ENCODE data around the gene MED15. TPM values are rescaled to one million over a fixed set of nuclear protein-coding genes. Genes with fewer than 3 reads are reported as not detected.
"Not testable (repeated sequence)": the region's sequence is repeated elsewhere in the genome, so short reads cannot be mapped to it uniquely, and the experiment has no call there.

MED15 gene
- total RNA-seq, 2 donors from 2014 or later = 42.7 to 47.9 TPM

- DNase-seq = no peak
- ATAC-seq = no peak
- intact Hi-C loops (cut with DNase I) = loop anchor here in 1 of 2 donors (10.0 kb wide), 1 partner anchor 51 kb away; no protein-coding TSS in a partner anchor
Observed at GRCh38 chr22:20503816-20504215, 3.6 kb upstream of the MED15 start.

DNA sequence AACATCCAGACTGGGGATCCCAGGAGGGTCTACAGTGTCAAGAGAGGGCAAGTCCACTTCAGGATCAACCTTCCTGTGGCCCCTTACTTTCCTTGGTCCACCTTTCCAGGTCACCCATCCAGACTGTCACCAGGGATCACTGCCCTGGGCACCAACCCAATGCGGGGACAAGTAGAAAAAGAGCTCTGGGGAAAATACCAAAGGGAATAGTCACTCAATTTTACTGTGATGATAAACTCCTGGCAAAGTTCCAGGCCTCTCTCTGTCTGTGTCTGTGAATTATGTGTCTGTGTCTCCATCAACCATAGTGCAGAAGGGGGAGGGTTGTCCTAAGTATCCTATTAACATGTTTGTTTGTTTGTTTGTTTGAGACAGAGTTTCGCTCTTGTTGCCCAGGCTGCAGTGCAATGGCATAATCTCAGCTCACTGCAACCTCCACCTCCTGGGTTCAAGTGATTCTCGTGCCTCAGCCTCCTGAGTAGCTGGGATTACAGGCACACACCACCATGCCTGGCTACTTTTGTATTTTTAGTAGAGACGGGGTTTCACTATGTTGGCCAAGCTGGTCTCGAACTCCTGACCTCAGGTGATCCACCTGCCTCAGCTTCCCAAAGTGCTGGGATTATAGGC, 3.0 kb upstream of the MED15 start:
- intact Hi-C loops (cut with DNase I) = loop anchor here in 1 of 2 donors (10.0 kb wide), 1 partner anchor 50 kb away; no protein-coding TSS in a partner anchor
- not testable (repeated sequence) for ATAC-seq, DNase-seq

DNA sequence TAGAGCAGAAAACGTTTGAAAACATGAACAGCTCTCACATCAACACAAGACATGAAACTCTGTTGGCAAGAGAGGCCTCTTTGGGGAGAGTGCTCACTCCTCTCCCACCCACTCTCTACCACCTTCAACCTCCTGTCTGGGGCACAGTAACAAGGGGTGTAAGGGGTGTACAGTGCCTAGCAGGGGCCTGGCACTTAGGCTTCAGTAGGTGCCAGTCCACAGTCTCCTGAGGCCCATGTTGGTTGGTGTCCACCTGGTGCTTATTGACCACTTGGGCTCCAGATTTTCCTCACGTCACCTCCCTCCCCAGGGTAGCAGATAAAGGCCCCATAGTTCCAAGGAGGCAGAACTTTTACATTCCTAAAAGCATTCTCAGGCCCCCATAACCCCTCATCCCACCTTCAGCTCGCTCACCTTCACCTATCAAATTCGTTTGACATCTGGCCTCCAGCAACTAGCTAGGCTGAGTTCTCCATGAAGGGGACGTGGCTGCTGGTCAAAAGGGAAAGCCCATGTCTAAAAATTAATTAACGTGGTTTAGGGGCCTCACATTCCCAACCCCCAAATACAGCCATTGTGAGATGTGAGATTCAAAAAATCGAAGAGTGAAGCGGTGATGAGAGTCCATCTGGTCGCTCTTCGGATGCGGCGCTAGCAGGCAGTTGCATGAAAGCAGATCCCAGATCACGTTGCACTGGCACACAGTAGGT, 712 bp upstream of the MED15 start:
- intact Hi-C loops (cut with DNase I) = loop anchor here in 1 of 2 donors (10.0 kb wide), 1 partner anchor 48 kb away; no protein-coding TSS in a partner anchor
- no peak for DNase-seq
- no peak for ATAC-seq

- not testable (repeated sequence) for DNase-seq
- intact Hi-C loops (cut with DNase I) = loop anchor here in 1 of 2 donors (10.0 kb wide), 1 partner anchor 47 kb away; no protein-coding TSS in a partner anchor
- ATAC-seq = peak; percentile 3 to 11
Observed at GRCh38 chr22:20508067-20508755, 801 bp downstream of the MED15 start.

- DNase-seq = no peak
- intact Hi-C loops (cut with DNase I) = loop anchor here in 1 of 2 donors (10.0 kb wide), 1 partner anchor 46 kb away; no protein-coding TSS in a partner anchor
- no peak for ATAC-seq
Observed at GRCh38 chr22:20508815-20509271, 1.4 kb downstream of the MED15 start.

DNA sequence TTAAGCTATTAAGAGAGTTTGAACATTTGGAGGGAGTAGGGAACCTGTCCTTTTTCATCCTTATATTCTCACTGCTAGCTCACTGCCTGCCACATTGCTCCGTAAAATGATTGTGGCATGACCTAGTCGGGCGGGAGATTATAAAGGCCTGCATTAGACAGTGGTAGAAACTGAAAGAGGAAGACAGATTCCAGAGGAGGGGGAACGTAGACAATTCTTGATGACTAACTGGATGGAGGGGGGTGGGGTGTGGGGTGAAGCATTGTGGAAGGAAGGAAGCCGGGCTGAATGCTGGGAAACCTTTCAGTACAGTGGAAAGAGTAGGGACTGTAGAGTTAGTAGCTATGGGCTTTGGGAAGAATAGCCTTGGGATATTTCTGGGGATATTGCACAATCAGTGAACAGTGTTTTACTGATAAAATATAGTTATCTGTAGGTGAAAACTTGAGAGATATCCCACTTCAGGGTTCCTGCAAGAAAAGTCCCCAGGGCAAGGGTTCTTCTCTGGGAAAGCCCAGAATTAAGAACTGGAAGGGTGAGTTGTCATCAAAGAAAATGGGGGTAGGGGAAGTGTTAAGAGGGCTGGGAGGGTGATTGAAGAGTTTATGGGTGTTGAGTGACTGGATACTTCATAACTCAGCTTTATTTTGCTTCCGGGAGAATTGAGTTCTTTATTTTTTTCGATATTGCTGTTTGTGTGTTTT, 2.1 kb downstream of the MED15 start:
- intact Hi-C loops (cut with DNase I) = loop anchor here (5.0 to 10.0 kb wide), 3 partner anchors 45 to 63 kb away; no protein-coding TSS in a partner anchor
- ATAC-seq (peak; percentile 74 to 78), DNase-seq (peak; percentile 84)

- no peak for DNase-seq
- intact Hi-C loops (cut with DNase I) = loop anchor here (5.0 to 10.0 kb wide), 2 partner anchors 54 to 61 kb away; no protein-coding TSS in a partner anchor
Observed at GRCh38 chr22:20510811-20511577, 3.6 kb downstream of the MED15 start.

GRCh38 chr22:20511578-20512229, 4.3 kb downstream of the MED15 start:
- ATAC-seq = no peak
- intact Hi-C loops (cut with DNase I) = loop anchor here (5.0 to 10.0 kb wide), 2 partner anchors 53 to 61 kb away; no protein-coding TSS in a partner anchor
- DNase-seq = no peak

More at GRCh38 chr22:20510811-20511577, 3.6 kb downstream of the MED15 start:
- ATAC-seq = no peak

- intact Hi-C loops (cut with DNase I) = loop anchor here (5.0 to 10.0 kb wide), 2 partner anchors 50 to 57 kb away; no protein-coding TSS in a partner anchor
- ATAC-seq = peak; percentile 31 to 86
Observed at GRCh38 chr22:20514658-20515406, 7.4 kb downstream of the MED15 start.

DNA sequence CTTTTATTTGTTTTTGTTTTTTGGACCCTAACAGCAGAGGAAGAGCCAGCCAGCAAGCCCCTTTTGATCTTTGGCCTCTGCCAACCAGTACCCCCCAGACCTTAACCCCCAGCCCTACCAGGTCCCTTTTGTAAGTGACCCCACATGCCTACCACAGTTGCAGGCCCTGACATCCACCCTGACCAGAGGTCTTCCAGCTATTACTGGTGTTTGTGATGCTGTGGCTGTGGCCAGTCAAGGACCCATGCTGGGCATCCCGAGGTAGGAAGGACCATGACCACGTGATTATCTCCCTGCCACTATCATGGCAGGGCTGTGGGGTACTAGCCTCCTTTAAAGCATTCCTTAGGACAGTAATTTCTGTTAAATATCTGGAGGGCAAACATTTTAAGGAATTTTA, 9.0 kb downstream of the MED15 start:
- no peak for DNase-seq
- ATAC-seq = no peak
- intact Hi-C loops (cut with DNase I) = loop anchor here in 1 of 2 donors (10.0 kb wide), 1 partner anchor 48 kb away; no protein-coding TSS in a partner anchor

More at GRCh38 chr22:20514658-20515406, 7.4 kb downstream of the MED15 start:
- peak; percentile 66 for DNase-seq

DNA sequence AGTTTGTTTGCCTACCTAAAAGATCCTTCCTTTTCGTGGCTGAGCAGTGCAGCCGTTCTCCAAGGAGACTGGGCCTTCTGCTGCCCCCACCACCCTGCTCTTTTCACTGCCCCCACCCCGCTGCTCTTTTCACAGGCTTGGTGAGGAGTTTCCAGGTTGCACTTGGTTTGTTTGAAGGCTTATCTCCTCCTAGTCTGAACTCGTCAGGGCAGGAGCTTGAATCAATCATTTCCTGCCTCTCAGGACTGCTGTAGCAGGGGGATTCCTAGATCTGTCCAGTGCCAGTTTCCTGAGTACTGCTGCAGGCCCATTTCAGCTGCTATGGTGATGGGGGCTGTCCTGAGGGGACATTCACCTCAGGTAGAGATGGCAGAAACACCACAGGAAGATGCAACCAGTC, 10.0 kb downstream of the MED15 start:
- no peak for ATAC-seq
- intact Hi-C loops (cut with DNase I) = loop anchor here in 1 of 2 donors (10.0 kb wide), 1 partner anchor 47 kb away; no protein-coding TSS in a partner anchor
- DNase-seq = no peak

DNA sequence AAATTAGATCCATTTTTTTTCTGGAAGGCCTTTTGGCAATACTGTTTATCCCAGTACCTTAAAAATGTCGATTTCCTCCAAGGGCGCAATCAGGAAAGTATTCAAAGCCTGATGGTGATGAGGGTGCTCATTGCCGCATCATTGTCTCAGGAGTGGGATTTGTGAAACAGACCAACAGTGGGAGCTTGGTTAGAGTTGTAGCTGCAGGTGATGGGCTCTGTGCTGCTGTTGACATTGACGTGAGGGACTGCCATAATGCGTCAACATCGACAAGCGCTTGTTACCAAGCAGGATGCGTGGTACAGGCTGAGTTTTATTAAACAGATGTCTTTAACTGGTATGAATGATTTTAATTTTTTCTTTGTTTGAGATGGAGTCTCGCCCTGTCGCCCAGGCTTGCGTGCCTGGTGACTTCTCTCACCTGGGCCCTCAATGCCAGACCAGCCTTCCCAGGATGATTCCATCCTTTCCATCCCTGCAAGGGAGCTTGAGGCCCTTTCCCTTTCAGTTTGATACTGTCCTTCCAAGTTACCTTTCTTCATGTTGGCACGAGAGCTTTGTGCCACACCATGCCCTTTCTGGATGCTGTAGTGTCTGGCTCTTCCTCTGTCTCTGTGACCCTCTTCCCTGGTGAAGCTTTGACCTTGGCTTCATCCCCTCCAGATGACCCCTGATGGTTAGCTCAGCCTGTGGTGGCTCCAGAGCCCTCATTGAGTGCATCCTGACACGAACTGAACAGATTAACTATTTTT, 10.6 kb downstream of the MED15 start:
- intact Hi-C loops (cut with DNase I) = loop anchor here in 1 of 2 donors (10.0 kb wide), 1 partner anchor 47 kb away; no protein-coding TSS in a partner anchor
- no peak for ATAC-seq
- DNase-seq = no peak

- intact Hi-C loops (cut with DNase I) = loop anchor here in 1 of 2 donors (10.0 kb wide), 1 partner anchor 45 kb away; no protein-coding TSS in a partner anchor
- DNase-seq (no peak), ATAC-seq (no peak)
Observed at GRCh38 chr22:20519558-20519957, 12.1 kb downstream of the MED15 start.

DNA sequence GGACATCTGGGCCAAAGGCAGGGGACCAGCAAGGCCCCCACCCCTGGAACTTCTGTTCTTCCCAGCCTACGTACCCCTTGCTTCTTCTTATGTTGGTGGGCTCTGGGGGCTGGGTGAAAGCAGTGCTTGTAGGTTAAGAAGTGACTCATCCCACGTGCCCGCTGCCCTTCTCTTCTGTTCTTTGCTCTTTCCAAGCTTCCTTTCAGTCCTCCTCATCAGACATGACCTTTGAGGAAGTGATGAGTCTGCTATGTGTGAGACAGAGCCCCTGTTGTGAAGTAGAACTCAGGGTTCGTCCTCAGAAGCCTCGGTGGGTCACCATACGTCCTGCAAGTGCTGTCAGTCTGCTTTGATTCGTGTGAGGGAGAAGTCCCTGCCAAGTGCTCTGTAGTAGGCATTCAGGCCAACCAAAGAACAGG, 12.7 kb downstream of the MED15 start:
- ATAC-seq = peak in 1 of 2 donors; percentile 11

GRCh38 chr22:20522134-20523004, 15.0 kb downstream of the MED15 start:
- DNase-seq (no peak), ATAC-seq (no peak)
- intact Hi-C loops (cut with DNase I) = no loop called here

More for the DNA sequence above, 12.7 kb downstream of the MED15 start:
- intact Hi-C loops (cut with DNase I) = no loop called here
- DNase-seq = no peak

All from left cardiac atrium (tissue), 4 donors.